Lower lobe of right lung (tissue), 2 donors: ENCODE data around the gene NHLH1. TPM values are rescaled to one million over a fixed set of nuclear protein-coding genes. Genes with fewer than 3 reads are reported as not detected.

Source experiments
- ATAC-seq, 2 donors: fragments of 200-7000 bp; cut with Tn5 transposase; one replicate each; pipeline ENCODE4 v1.9.1; 2020 to 2022; ENCODE audit warnings: mild to moderate bottlenecking in 2 of 2, moderate library complexity in 2 of 2
- DNase-seq: peaks from one replicate; pipeline ENCODE4 v3.0.0-alpha.2; 2020
- H3K27ac ChIP-seq: fragments of 200-600 bp; one replicate; pipeline ENCODE4 v1.8.0; 2022
- H3K27me3 ChIP-seq: fragments of 200-600 bp; one replicate; pipeline ENCODE4 v1.8.0; 2022; ENCODE audit warnings: low read depth
- H3K36me3 ChIP-seq: fragments of 200-600 bp; one replicate; pipeline ENCODE4 v1.8.0; 2022; ENCODE audit warnings: mild to moderate bottlenecking
- H3K4me1 ChIP-seq: fragments of 200-600 bp; one replicate; pipeline ENCODE4 v1.8.0; 2022
- H3K4me3 ChIP-seq: fragments of 200-600 bp; one replicate; pipeline ENCODE4 v1.8.0; 2022; ENCODE audit warnings: mild to moderate bottlenecking
- H3K9me3 ChIP-seq: fragments of 200-600 bp; one replicate; pipeline ENCODE4 v1.8.0; 2022
- CTCF ChIP-seq: fragments of 200-600 bp; IDR thresholded peaks from one replicate; pipeline ENCODE4 v1.8.0; 2022; ENCODE audit warnings: antibody characterized with exemption, mild to moderate bottlenecking
- intact Hi-C: fragments of 100-400 bp; cut with DNase I; formaldehyde crosslinking; loops from one replicate; pipeline ENCODE4 v1.11.0; 2022
- total RNA-seq: library from RNA; stranded (reverse); fragmentation: NEBNext Ultra II Directional; extraction: Animal tissue kit (Norgen Biotek cat#: 25700); gene quantifications from one replicate; pipeline ENCODE4 v1.2.1, GENCODE V29; 2021
- donor health status: DM: no; HTN: yes; CAD: no; lungs with severe emphysema.

NHLH1 gene
- total RNA-seq, 1 donor from 2014 or later = 0.15 TPM

- H3K4me1 ChIP-seq = no peaks in the 10 kb centered on the region
- no peak for TF ChIP-seq CTCF
- ATAC-seq (no peak), DNase-seq (no peak)
- H3K4me3 ChIP-seq = no peak overlapping the region
- intact Hi-C loops = no loop called here
- peaks cover 40% of the 10 kb centered on the region for H3K36me3 ChIP-seq
- H3K27ac ChIP-seq = no peak overlapping the region
- no peaks in the 10 kb centered on the region for H3K27me3 ChIP-seq
- H3K9me3 ChIP-seq = no peaks in the 10 kb centered on the region
Observed at GRCh38 chr1:160362168-160362957, 4.5 kb upstream of the NHLH1 start.

- H3K4me1 ChIP-seq = no peaks in the 10 kb centered on the region
- no peaks in the 10 kb centered on the region for H3K9me3 ChIP-seq
- no peak for TF ChIP-seq CTCF
- DNase-seq (no peak), ATAC-seq (no peak)
- H3K27ac ChIP-seq = no peak overlapping the region
- H3K4me3 ChIP-seq = no peak overlapping the region
- intact Hi-C loops = no loop called here
- H3K36me3 ChIP-seq = peaks cover 33% of the 10 kb centered on the region
- H3K27me3 ChIP-seq = no peaks in the 10 kb centered on the region
Observed at GRCh38 chr1:160363010-160363409, 3.9 kb upstream of the NHLH1 start.

GRCh38 chr1:160363951-160364735 lies 2.7 kb upstream of the NHLH1 start:
- no peak for TF ChIP-seq CTCF
- Histone ChIP-seq H3K27me3 (no peaks in the 10 kb centered on the region), H3K4me3 (no peak overlapping the region), H3K4me1 (no peaks in the 10 kb centered on the region), H3K36me3 (peaks cover 22% of the 10 kb centered on the region), H3K9me3 (no peaks in the 10 kb centered on the region), H3K27ac (no peak overlapping the region)
- intact Hi-C loops = no loop called here
- DNase-seq = no peak
- no peak for ATAC-seq

- no peaks in the 10 kb centered on the region for H3K27me3 ChIP-seq
- no peak overlapping the region for H3K4me3 ChIP-seq
- peaks cover 11% of the 10 kb centered on the region for H3K36me3 ChIP-seq
- TF ChIP-seq CTCF = no peak
- no peak overlapping the region for H3K27ac ChIP-seq
- no peak for ATAC-seq
- H3K4me1 ChIP-seq = no peaks in the 10 kb centered on the region
- intact Hi-C loops = no loop called here
- DNase-seq = no peak
- H3K9me3 ChIP-seq = no peaks in the 10 kb centered on the region
Observed at GRCh38 chr1:160365325-160365724, 1.5 kb upstream of the NHLH1 start.

- no peak for DNase-seq
- Histone ChIP-seq H3K9me3 (no peaks in the 10 kb centered on the region), H3K4me3 (no peak overlapping the region), H3K4me1 (no peaks in the 10 kb centered on the region), H3K27ac (no peak overlapping the region), H3K27me3 (peaks cover 14% of the 10 kb centered on the region), H3K36me3 (no peaks in the 10 kb centered on the region)
- intact Hi-C loops = no loop called here
- ATAC-seq = no peak
- no peak for TF ChIP-seq CTCF
Observed at GRCh38 chr1:160367516-160367900, 637 bp downstream of the NHLH1 start.
